ENCODE measurements around the gene ATG2B. TPM values are rescaled to one million over a fixed set of nuclear protein-coding genes. Genes with fewer than 3 reads are reported as not detected.

The ATG2B gene
- total RNA-seq, 1 experiment from 2014 or later = 7.3 TPM

DNA sequence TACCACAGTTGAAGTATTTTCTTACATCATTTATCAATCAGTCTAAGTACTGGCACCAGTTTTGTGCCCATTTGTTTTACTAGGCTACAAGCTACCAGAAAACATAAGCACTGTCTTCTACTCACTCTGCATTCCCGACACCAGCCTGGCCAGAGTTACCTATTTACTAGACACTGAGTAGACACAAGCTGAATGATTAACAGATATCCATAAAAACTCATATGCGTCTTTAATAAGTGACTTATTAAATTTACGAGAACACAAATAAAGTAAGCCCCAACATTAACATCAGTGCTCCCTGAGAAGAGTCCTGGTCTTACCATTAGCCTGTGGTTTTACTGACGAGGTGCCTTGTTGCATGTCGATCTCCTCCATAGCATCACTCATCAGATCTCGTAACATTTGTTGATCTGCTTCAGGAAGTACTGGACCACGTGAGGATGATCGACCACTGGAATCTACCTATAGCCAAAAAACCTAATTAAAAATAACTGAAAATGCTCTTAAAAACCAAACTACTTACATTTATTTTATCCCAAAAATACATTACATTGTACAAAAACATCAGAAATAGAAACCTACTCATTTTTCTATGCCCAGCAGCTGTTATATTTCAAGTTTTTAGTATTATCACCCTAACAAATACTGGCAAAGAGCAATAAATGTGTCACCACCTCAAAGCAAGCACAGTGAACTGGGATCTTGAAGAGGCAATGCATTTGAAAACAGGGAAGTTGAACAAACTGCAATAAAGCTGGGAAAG is 53.8 kb downstream of the ATG2B start:
- no peak for DNase-seq (ENCODE audit: low spot score)

DNA sequence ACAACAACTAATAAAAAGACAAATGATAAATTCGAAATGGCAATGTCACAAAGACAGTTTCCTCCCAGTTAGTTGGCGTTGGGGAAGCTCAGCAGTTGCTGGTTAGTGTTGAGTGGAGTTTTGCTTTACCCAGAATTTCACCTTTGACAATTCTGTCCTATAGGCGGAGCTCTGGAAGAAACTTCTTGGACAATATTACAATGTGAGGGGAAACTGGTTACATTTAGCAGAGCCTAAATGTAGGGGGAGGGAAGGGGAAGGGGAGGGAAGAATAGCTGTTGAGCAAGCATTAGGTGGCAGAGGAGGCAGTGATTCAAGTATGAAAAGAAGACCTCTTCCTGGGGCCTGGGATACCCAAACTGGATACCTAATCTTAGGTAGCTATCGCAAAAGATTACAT is 55.7 kb downstream of the ATG2B start:
- no peak for DNase-seq (ENCODE audit: low spot score)

- peak; percentile 5 for DNase-seq (ENCODE audit: low spot score)
Measured at GRCh38 chr14:96304956-96305355, 58.2 kb downstream of the ATG2B start.

DNA sequence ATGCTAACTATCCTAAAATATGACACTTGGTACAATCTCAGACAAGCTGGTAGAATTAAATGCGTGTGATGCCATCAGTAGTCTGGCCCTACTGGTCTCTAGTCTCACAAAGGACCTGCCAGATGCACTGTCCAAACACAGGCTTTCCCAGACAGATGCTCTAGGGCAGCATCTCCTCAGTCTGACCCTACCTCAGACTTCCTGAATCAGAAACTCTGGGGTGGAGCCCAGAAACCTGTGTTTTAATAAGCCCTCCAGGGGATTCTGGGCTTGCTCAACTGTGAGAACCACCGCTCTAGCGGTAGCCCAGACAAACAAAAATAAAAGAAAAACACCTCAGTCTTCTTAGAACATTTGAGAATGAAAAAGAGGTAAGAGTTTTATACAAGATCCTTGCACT is 59.2 kb downstream of the ATG2B start:
- no peak for DNase-seq (ENCODE audit: low spot score)

- DNase-seq (ENCODE audit: low spot score) = no peak
Measured at GRCh38 chr14:96299441-96299840, 63.7 kb downstream of the ATG2B start.

DNA sequence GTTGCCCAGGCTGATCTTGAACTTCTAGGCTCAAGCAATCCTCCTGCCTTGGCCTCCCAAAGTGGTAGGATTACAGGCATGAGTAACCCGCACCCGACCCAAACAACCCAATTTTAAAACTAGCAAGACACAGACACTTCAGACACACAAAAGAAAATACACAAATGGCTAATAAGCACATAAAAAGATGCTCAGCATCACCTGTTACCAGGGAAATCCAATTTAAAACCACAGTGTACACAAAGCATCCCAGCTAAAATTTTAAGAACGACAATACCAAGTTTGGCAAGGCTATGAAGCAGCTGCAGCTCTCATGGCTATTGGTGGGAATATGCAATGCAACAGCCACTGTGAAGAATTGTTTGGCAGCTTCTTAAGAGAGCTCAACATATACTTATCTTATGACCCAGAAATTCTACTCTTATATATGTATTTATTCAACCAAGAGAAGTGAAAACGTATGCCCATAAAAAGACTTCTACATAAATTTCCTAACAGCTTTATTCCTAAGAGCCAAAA is 65.1 kb downstream of the ATG2B start:
- DNase-seq (ENCODE audit: low spot score) = no peak

- DNase-seq (ENCODE audit: low spot score) = no peak
Measured at GRCh38 chr14:96297000-96297399, 66.1 kb downstream of the ATG2B start.

DNA sequence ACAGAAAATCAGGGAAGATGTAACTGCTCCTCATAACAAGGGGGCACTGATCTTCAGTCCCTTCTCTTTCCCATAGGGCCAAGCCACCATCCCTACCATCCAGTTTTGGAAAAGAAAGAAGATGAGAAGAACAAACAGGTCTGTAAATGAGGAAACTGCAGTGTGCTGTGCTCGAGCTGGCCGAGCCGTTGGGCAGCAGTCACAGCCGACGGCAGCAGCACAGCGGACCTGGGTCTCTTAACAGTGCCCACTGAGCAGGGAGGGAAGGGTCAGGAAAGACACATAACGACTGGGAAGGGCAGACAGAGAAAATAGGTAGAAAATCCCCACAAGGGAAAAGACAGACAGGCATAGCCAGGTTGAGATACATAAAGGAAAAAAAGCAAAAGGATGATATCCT is 68.9 kb downstream of the ATG2B start:
- DNase-seq (ENCODE audit: low spot score) = no peak

GRCh38 chr14:96287856-96288255 is 75.3 kb downstream of the ATG2B start:
- no peak for DNase-seq (ENCODE audit: low spot score)

GRCh38 chr14:96286251-96286650 is 76.9 kb downstream of the ATG2B start:
- no peak for DNase-seq (ENCODE audit: low spot score)

DNA sequence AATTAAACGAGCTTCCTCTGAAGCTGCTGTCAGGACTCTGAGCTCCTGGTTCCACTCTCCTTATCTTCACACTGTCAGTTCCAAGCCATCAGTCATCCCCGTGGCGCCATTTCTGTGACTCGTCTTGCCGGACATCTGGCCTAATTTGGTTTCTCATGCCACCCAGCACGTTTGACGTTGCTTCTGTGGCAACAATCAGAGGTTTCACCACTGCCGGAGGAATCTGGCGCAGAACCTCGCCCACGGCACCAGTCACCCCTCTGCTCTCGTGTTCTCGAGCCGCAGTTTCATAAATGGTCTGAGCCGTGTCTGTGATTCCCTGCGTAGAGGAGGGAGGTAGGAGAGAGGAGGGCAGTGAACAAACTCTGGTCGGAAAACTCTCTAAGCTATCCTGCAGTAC is 77.5 kb downstream of the ATG2B start:
- peak; percentile 57 for DNase-seq (ENCODE audit: low spot score)

DNA sequence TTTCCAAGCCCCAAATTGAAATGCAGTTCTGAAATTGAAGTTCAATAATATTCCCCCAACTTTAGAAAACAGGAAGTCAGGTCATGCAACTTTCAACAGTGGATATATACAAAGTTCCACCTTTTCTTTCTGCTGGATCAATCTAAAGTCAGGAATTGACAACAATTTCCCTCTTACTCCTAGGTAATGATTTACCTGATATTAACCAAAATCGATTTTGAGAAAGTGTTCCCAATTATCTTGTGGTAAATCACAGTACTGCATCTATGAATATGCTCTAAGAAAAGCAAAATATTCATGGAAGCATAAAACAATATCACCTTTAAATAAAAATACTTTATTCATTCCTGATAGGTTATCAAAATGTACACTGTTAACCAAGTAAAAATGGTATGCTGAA is 78.7 kb downstream of the ATG2B start:
- no peak for DNase-seq (ENCODE audit: low spot score)

DNA sequence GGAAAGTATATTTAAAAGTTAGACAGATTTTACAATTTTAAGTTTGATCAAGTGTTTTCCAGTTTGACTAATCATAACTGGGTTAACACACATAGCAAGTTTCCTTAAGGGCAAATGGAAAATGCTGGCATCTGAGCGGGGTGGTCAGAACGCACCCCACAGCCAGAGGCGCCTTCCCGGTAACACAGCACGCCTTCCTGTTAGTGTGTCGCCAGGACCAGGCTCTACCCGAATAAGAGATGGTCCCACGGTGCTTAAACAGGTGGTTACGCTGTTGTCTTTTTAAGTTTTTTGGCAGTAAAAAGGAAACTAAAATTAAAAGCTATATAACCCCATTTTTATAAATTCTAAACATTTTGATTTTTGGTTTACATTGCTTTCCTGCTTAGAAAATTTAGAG is 79.1 kb downstream of the ATG2B start:
- DNase-seq (ENCODE audit: low spot score) = no peak

GRCh38 chr14:96281486-96281885 is 81.7 kb downstream of the ATG2B start:
- no peak for DNase-seq (ENCODE audit: low spot score)

DNA sequence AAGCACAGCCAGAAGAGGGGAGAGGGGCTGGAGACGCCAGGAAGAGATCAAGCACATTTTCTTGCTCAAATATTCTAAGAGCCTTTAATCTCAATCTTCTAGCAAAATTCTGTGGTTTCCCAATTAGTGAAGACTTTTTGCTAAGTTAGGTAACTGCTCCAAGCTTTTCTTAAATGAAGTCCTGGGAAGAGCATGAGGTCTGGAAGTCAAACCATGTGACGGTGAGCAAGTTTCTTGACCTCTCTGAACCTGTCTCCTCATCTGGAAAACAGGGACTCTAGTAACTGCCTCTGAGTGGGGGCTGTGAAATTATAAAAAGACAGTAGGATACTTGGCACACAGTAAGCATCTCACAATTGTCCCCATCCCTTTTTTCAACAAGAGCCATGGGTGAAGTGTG is 83.0 kb downstream of the ATG2B start:
- DNase-seq (ENCODE audit: low spot score) = no peak

DNA sequence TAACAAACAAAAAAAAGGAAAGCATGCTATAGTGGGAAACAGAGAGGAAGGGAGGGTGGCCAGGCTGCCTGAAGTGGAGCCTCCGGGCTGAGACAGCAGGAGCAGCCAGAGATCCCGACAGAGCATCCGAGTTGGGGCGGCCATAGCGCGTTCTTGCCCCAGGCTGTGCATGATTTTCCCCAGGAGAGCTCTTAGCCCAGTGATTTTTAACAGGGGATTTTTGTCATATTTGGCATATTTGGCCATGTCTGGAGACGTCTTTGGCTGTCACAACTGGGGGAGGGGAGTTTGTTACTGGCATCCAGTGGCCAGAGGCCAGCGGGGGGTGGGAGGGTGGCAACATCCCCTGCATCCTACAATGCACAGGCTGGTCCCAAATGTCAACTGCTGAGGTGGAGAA is 83.6 kb downstream of the ATG2B start:
- no peak for DNase-seq (ENCODE audit: low spot score)

DNA sequence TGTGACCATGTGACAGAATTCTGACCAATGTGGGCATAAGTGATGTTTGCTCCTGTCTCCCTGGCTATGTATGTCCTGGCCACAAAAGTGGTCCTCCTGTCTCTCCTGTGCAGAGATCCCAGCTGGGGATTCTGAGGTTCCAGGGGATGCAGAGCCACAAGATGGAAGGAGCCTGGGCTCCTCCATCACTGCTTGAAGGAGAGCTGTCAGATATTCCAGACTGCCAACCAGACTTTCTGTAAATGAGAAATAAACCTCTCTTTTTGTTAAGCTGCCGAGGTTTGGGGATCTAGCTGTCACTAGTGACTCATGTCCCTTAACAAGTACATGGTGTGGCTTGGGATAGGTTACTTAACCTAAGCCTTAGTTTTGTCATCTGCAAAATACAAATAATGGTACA is 85.3 kb downstream of the ATG2B start:
- DNase-seq (ENCODE audit: low spot score) = no peak

- DNase-seq (ENCODE audit: low spot score) = peak; percentile 35
Measured at GRCh38 chr14:96275177-96276112, 87.7 kb downstream of the ATG2B start.

DNA sequence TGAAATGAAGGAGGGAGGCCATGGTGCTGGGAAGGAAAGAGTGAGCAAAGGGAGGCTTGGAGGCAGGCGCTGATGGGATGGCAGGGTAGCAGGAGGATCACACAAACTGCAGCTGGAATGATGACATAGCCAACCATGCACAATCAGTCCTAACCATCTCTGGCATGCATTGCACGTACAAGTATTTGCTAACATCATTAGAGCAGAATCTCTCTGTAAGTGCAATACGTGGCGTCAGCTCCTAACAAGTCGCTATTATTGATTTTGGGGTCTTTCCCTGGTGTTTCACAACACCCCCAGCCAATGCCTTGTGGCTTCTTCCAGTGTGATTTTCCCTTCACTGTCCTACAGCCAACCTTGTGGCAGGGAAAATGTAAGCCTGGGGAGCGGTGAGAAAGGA is 88.6 kb downstream of the ATG2B start:
- DNase-seq (ENCODE audit: low spot score) = no peak

- DNase-seq (ENCODE audit: low spot score) = no peak
Measured at GRCh38 chr14:96274122-96274521, 89.0 kb downstream of the ATG2B start.

GRCh38 chr14:96273629-96274028 is 89.5 kb downstream of the ATG2B start:
- DNase-seq (ENCODE audit: low spot score) = no peak

DNA sequence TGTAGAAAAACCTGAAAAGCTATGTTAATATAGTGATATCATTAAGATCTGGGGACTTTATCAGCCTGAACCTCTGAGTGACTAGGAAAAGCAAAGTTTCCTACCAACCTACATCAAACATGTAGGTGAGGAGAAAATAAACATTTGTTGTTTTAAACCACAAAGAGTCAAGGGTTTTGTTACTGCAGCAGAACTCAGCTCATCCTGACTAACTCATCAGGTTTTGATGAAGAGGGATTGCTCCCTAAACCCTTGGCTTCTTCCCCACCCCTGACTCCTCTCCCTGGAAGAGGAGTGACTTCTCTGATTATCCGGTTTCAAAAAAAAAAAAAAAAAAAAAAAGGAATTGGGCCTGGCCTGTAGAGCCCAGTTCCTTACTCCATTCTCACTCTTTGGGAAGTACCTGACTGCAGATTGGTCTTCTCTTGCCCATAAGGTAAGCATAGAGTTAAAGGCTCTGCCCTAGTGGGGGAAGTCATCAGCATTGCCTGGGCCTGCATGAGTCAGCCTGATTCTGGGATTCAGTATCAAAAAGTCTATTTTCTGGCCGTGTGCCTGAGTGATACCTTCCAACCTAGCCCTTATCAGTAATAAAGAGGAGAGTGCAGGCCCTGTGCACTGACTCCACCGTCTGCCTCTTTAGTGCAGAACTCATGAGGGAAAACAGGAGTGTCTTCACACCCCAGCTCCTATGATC is 90.2 kb downstream of the ATG2B start:
- peak; percentile 76 for DNase-seq (ENCODE audit: low spot score)
